Measurements from ENCODE around the gene HTRA3.

DNA sequence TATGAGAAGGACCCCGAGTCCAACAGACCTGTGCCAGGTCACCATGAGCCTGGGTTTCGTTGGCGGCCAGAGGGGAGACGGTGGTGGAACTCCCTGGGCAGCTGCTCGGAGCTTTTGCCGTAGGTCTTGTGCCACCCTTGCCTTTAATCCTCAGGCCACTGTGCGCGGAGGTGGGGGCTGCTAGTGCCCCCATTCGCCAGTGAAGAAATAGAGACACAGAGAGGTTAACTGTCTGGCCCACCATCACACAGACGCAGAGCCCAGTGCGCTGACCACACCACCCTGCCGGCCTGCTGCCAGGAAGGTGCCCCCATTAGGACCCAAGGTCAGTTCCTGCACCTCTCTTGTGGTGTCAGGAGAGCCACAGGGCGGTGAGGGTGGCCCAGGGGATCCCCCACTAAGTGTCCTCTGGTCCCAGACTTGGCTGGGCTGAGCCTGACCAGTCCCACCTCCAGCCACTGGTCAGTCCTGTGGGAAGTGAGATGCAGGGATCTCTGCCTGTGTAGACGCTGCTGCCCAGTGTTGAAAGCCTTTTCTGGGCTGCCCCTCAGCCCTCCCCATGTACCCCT is 28.3 kb upstream of the HTRA3 start:
- no peak for TF ChIP-seq EZH2 (IDR thresholded peaks at IDR 0.05; ENCODE audit: insufficient read depth, low read length)
- TF ChIP-seq, protein P1, sequence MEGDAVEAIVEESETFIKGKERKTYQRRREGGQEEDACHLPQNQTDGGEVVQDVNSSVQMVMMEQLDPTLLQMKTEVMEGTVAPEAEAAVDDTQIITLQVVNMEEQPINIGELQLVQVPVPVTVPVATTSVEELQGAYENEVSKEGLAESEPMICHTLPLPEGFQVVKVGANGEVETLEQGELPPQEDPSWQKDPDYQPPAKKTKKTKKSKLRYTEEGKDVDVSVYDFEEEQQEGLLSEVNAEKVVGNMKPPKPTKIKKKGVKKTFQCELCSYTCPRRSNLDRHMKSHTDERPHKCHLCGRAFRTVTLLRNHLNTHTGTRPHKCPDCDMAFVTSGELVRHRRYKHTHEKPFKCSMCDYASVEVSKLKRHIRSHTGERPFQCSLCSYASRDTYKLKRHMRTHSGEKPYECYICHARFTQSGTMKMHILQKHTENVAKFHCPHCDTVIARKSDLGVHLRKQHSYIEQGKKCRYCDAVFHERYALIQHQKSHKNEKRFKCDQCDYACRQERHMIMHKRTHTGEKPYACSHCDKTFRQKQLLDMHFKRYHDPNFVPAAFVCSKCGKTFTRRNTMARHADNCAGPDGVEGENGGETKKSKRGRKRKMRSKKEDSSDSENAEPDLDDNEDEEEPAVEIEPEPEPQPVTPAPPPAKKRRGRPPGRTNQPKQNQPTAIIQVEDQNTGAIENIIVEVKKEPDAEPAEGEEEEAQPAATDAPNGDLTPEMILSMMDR (IDR thresholded peaks at IDR 0.05; ENCODE audit: insufficient read depth, low read depth, low read length): no peak

All from astrocyte (in vitro differentiated cells and primary cell).